ENCODE data around the gene SYMPK.

The SYMPK gene

GRCh38 chr19:45817010-45817724 lies 45.8 kb downstream of the SYMPK start (continued):
- TF ChIP-seq PRDM4 (tag by site-specific recombination; IDR thresholded peaks at IDR 0.05), result no peak
- TF ChIP-seq ZNF2 (tag by site-specific recombination; IDR thresholded peaks at IDR 0.05), result peak; percentile 67; the same call in 1 of the 2 replicates
- TF ChIP-seq PATZ1 (tag by site-specific recombination; IDR thresholded peaks at IDR 0.05), result no peak

GRCh38 chr19:45816236-45817009 lies 46.5 kb downstream of the SYMPK start:
- 0 out of 2 replicates have a peak overlapping the region, but pooled peaks have one; percentile 30 for H3K27ac ChIP-seq (ENCODE audit: extremely low read depth, low read depth, low read length)
- H3K4me3 ChIP-seq (ENCODE audit: low read depth, low read length), result no peak overlapping the region
- no peaks in the 10 kb centered on the region for H3K9me3 ChIP-seq (ENCODE audit: control insufficient read depth, insufficient read depth, low read depth, low read length)
- H3K4me1 ChIP-seq (ENCODE audit: control insufficient read depth, insufficient read depth, low read length), result peaks cover 4% of the 10 kb centered on the region; the same call in 1 of the 2 replicates
- H3K36me3 ChIP-seq (ENCODE audit: control insufficient read depth in 2 of 2, insufficient read depth in 1 of 2, low read length in 2 of 2), result peaks cover 0 to 31% of the 10 kb centered on the region in 2 experiments; a peak in 2 of 3 replicates
- POLR2A ChIA-PET, result interaction anchor here (0.6 to 1.6 kb wide), 11 partner anchors 9 to 203 kb away, joined by 3 to 7 read pairs (median 3); partner anchors contain the start of genes CCDC61, QPCTL and SYMPK
- TF ChIP-seq EGR2 (tag by site-specific recombination; IDR thresholded peaks at IDR 0.05; ENCODE audit: low read depth) (no peak), ZNF707 (tag by site-specific recombination; IDR thresholded peaks at IDR 0.05) (no peak), ZNF37A (tag by site-specific recombination; IDR thresholded peaks at IDR 0.05) (no peak), KLF8 (tag by site-specific recombination; IDR thresholded peaks at IDR 0.05) (no peak), ZSCAN16 (tag by site-specific recombination; IDR thresholded peaks at IDR 0.05) (no peak), ZNF350 (tag by site-specific recombination; IDR thresholded peaks at IDR 0.05) (no peak), ZNF692 (tag by site-specific recombination; IDR thresholded peaks at IDR 0.05) (no peak), GFI1B (tag by site-specific recombination; IDR thresholded peaks at IDR 0.05) (no peak), ZNF600 (tag by site-specific recombination; IDR thresholded peaks at IDR 0.05) (no peak), ZNF211 (tag by site-specific recombination; IDR thresholded peaks at IDR 0.05; ENCODE audit: low read depth) (no peak), ZNF701 (tag by site-specific recombination; IDR thresholded peaks at IDR 0.05) (no peak)
- CTCF ChIA-PET, result interaction anchor here (0.5 to 3.4 kb wide), 58 partner anchors 8 to 1193 kb away, joined by 3 to 80 read pairs (median 5); partner anchors contain the start of genes CCDC61, DMPK, DMWD and FOXA3

Data from HEK293 (cell line).